ENCODE results near the gene CPT1B.
"Not testable (repeated sequence)": the region's sequence is repeated elsewhere in the genome, so short reads cannot be mapped to it uniquely, and the experiment has no call there.

Gene CPT1B

DNA sequence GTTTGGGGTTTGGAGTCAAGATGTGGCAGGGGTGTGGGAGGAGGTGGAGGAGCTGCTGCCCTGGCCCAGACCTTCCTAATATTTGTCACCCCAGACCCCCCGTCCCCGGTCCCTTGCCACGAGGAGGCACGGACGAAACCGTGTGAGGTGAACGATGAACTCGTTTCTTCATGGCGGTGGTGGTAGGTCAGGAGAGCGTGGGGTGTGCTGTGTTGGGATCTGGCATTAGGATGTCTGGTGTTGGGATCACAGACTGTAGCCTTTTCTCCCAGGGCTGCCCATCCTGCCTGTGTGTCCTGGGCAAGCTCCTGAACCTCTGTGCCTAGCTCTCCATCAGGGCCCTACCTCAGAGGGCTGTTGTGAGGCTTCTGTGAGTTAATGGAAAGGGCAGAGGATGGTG lies 30.8 kb upstream of the CPT1B start:
- DNase-seq = no peak

- DNase-seq = not testable (repeated sequence)
Observed at GRCh38 chr22:50608058-50608840, 30.0 kb upstream of the CPT1B start.

- no peak for DNase-seq
Observed at GRCh38 chr22:50607659-50608020, 29.4 kb upstream of the CPT1B start.

DNA sequence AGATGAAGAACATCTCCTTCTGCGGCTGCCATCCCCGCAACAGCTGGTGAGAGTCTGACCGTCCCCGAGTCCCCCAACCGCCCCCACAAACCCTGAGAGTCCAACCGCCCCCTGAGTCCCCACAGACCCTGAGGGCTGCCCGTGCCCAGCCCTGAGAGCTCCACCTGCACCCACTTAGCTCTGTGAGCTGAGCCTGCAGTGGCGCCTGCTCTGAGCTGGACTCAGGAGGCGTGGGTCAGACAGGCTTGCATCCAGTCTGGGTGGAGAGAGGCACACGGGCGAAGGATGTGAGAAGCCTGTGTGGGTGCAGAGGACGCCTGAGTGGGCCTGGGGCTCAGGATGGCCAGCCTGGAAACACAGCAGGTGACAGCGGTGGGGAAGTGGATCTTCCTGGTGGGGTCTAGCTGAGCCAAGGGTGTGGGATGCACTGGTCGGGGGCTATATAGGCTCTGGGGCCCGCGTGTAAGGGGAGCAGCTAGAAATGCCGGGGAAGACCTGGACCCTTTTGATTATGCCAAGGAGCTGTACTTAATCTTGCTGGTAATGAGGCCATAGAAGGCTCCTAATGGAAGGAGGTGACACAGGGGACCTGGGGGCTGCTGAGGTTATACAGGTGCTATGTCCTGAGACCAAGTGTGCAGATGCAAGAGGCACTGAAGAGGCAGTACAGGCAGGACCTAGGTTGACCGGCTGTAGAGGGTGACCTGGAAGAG lies 28.9 kb upstream of the CPT1B start:
- DNase-seq = no peak

DNA sequence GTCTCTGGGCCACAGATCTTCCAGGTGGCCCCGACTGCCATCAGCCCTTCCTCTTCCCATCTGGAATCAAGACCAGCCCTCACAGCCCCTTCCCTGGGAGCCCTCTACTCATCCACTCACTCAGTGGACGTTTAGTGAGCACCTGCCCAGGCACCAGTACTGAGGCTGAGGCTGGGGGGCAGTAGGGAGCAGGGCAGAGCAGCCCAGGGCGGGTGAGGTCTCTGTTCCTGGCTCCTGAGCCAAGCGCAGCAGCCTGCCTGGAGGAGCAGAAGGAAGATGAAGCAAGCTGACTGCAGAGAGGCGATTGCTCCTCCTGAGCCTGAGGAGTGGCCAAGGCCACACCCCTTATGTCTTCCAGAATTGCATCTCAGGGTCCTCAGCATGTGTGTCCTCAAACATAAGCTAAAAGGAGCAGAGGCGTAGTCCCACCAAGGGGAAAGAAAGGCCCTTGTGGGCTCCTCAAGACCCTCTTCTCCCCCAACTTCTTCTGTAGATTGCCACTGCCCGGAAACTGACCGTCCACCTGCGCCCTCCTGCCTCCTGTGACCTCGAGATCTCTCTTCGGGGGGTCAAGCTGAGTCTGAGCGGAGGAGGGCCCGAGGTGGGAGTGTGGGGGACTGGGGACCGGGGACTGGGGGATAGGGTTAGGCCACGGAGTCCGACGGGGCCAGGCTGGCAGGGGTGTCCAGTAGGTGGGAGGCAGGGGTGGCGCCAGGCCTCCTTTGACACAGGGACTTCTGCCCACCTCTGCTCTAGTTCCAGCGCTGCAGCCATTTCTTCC lies 28.1 kb upstream of the CPT1B start:
- no peak for DNase-seq

- no peak for DNase-seq
Observed at GRCh38 chr22:50605613-50606074, 27.4 kb upstream of the CPT1B start.

- no peak for DNase-seq
Observed at GRCh38 chr22:50605002-50605612, 26.9 kb upstream of the CPT1B start.

- DNase-seq = no peak
Observed at GRCh38 chr22:50604256-50605001, 26.2 kb upstream of the CPT1B start.

DNA sequence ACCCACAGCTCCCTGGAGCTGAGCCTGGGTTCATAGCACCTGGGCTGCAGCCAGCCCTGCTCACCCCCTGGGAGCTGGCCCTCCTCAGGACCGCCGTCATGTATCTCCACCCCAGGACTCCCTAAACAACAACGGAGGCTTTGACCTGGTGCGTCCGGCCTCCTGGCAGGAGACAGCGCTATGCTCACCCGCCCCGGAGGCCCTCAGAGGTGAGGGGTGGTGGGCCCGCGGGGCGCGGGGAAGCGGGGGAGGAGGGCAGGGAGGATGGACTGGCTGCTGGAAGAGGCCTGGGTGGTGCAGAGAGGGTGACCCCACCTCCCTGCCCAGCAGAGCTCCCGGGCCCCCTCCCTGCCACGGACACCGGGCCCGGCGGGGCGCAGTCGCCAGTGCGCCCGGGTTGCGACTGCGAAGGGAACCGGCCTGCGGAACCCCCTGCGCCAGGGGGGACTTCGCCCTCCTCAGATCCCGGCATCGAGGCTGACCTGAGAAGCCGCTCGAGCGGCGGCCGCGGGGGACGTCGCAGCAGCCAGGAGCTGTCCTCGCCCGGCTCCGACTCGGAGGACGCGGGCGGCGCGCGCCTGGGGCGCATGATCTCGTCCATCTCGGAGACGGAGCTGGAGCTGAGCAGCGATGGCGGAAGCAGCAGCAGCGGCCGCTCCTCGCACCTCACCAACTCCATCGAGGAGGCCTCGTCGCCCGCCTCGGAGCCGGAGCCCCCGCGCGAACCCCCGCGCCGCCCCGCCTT lies 25.5 kb upstream of the CPT1B start:
- no peak for DNase-seq

- no peak for DNase-seq
Observed at GRCh38 chr22:50602338-50602700, 24.1 kb upstream of the CPT1B start.

- no peak for DNase-seq
Observed at GRCh38 chr22:50601669-50602337, 23.6 kb upstream of the CPT1B start.

GRCh38 chr22:50600967-50601668 lies 22.9 kb upstream of the CPT1B start:
- DNase-seq = no peak

DNA sequence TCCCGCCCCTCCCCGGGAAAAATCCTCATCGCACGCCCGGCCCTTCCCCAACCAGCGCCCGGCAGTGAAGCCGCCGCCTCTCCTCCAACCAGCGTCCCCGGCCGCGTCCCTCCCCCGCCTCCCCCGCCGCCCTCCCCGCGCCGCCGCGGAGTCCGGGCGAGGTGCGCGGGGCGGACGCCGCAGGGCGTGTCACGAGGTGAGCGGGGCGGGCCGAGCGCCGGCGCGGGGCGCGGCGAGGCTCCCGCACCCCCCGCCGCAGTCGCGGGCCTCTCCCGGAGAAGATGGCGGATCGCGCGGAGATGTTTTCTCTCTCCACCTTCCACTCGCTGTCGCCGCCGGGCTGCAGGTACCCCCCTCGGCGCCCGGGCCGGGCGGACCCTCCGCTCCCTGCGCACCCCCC lies 22.3 kb upstream of the CPT1B start, which contains the start of gene MAPK8IP2:
TSS of gene MAPK8IP2 (plus strand) at position 256 of the 400 bp plus-strand sequence. CDS start at position 282, 26 bp downstream.
- DNase-seq = peak; percentile 25

DNA sequence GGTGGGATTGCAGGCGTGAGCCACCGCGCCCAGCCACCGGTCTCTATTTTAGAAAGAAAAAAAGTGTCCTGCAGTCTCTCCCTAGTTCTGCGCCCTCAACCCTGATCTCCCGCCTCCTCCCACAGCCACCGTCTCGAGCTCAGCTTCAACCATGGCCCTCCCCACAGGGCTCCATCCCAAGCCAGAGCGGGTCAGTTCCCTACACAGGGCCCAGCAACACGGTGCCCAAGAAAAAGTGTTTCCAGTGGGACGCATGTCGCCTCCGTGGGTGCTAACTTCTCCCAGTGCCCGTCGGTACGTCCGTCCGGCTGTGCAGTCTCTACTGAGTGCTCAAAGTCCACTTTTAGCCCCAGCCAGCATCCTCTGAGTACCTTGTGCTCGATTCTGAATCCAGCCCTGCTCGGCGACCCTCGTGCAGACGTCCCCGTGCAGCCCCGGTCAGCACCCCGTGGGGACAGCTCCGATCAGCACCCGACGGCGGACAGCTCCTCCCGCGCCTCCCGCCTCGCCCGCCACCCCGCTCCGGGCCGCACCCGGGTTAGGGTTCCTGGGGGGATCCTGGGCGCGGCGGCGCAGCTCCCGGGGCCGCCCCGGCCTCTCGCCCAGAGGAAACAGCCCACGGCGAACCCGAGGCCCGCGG lies 21.7 kb upstream of the CPT1B start:
- no peak for DNase-seq

DNA sequence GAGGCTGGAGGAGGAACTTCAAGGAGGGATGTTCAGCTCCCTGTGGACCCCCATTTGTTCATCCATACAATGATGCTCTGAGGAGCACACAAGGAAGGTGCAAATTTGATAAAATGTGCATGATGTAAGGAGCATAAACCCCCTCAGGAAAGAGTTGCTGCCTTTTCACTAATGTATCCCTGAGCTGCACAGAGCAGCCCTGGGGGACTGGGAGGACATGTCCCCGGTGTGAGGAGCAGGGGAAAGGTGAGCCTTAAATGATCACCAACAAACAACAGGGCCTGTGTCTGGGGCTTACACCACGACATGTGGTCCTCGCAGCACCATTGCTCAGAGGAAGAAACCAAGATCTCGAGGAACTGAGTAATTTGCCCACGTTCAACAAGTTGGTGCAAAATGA lies 18.9 kb upstream of the CPT1B start:
- no peak for DNase-seq

- DNase-seq = no peak
Observed at GRCh38 chr22:50595189-50595588, 17.0 kb upstream of the CPT1B start.

- no peak for DNase-seq
Observed at GRCh38 chr22:50587407-50587806, 9.2 kb upstream of the CPT1B start.

DNA sequence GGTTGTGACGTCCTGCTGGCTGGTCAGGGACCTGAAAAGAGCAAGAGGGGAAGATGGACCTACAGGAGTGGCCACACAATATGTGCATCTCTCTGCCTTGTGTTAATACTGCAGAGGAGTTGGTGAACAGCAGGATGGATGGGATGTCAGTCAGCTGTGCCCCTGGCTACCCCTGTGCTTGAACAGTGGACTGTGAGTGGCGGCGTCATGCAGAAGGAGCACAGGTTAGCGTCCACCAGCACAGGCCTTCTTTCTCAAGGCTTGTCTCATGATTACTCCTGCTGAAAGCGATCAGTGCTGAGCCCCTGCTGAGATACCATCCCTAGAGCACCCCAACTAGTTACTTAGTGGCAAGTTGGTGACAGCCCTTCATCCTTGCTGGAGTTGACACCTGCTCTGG lies 8.2 kb upstream of the CPT1B start:
- DNase-seq = no peak

DNA sequence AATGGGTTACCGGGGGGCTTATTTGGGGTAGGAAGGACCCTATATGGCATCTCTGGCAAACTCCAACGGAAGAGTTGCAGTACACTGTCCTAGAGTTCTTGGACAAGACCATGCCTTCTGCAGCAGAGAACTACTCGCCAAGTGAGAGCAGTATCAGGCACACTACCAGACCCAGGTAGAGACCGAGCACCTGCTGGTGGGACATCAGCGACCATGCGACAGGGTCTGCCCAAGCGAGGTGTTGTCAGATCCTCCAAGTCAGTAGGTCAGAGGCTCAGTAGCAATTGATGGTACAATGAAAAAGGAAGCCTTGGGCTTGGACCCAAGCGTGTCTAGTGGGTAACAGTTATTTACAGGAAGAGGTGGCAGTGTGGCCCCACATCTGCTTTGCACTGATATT lies 7.6 kb upstream of the CPT1B start:
- DNase-seq = no peak

- no peak for DNase-seq
Observed at GRCh38 chr22:50585238-50585637, 7.0 kb upstream of the CPT1B start.
